ENCODE results near the gene EPHB6. TPM values are rescaled to one million over a fixed set of nuclear protein-coding genes. Genes with fewer than 3 reads are reported as not detected.

Gene EPHB6
- total RNA-seq = 10 to 100 TPM; 37.1 to 84.0 TPM

- intact Hi-C loops (cut with DNase I) = no loop called here
Measured at GRCh38 chr7:142854372-142855113, at the start of gene EPHB6. EPHB6 (plus strand) TSS chr7:142855076; CDS start chr7:142863228, 8,152 bp downstream.

GRCh38 chr7:142805350-142806021 is 49.4 kb upstream of the EPHB6 start:
- no peak for DNase-seq
- TF ChIP-seq CTCF (IDR thresholded peaks at IDR 0.05) (no peak), POLR2A (IDR thresholded peaks at IDR 0.05) (no peak)
- no peak overlapping the region for H3K27ac ChIP-seq

More at GRCh38 chr7:142854372-142855113, at the start of gene EPHB6:
- H3K27me3 ChIP-seq = no peaks in the 10 kb centered on the region
- peak within 1 kb of the TSS; percentile 39 to 57 for H3K4me3 ChIP-seq
- H3K9me3 ChIP-seq = no peaks in the 10 kb centered on the region
- peak; percentile 82 for ATAC-seq
- 0% methylated on average over 29 to 48 of the region's 70 CpGs for WGBS, 2 donors
- peaks cover 31% of the 10 kb centered on the region for H3K4me1 ChIP-seq
- peak within 1 kb of the TSS; percentile 41 to 85 (median 72) for H3K27ac ChIP-seq
- no peaks in the 10 kb centered on the region for H3K36me3 ChIP-seq (replicated peaks in 1 of 2; ENCODE audit: insufficient read depth in 1 of 2, low read depth in 2 of 2)
- TF ChIP-seq CTCF (IDR thresholded peaks at IDR 0.05) (peak in 1 of 7 experiments; percentile 7), POLR2A (IDR thresholded peaks at IDR 0.05) (peak; percentile 19 to 50 (median 42))
- DNase-seq = peak; percentile 84 to 91 (median 87)

GRCh38 chr7:142806022-142806356 is 48.9 kb upstream of the EPHB6 start:
- H3K4me3 ChIP-seq = no peak overlapping the region
- no peak overlapping the region for H3K27ac ChIP-seq
- H3K4me1 ChIP-seq = no peaks in the 10 kb centered on the region
- H3K27me3 ChIP-seq = no peaks in the 10 kb centered on the region
- TF ChIP-seq CTCF (IDR thresholded peaks at IDR 0.05) (no peak), POLR2A (IDR thresholded peaks at IDR 0.05) (no peak)
- 52 to 63% methylated on average over 2 of the region's 2 CpGs for WGBS, 2 donors
- no peaks in the 10 kb centered on the region for H3K9me3 ChIP-seq
- no peaks in the 10 kb centered on the region for H3K36me3 ChIP-seq (replicated peaks in 1 of 2; ENCODE audit: insufficient read depth in 1 of 2, low read depth in 2 of 2)
- ATAC-seq (no peak), DNase-seq (no peak)
- intact Hi-C loops (cut with DNase I) = no loop called here

More at GRCh38 chr7:142805350-142806021, 49.4 kb upstream of the EPHB6 start:
- Histone ChIP-seq H3K4me1 (no peaks in the 10 kb centered on the region), H3K9me3 (no peaks in the 10 kb centered on the region), H3K27me3 (no peaks in the 10 kb centered on the region), H3K36me3 (replicated peaks in 1 of 2; ENCODE audit: insufficient read depth in 1 of 2, low read depth in 2 of 2) (no peaks in the 10 kb centered on the region), H3K4me3 (no peak overlapping the region)
- 81 to 94% methylated on average over 3 of the region's 3 CpGs for WGBS, 2 donors
- ATAC-seq = no peak
- intact Hi-C loops (cut with DNase I) = no loop called here

- ATAC-seq (no peak), DNase-seq (no peak)
- H3K4me1 ChIP-seq = no peaks in the 10 kb centered on the region
- no peaks in the 10 kb centered on the region for H3K27me3 ChIP-seq
- H3K36me3 ChIP-seq (replicated peaks in 1 of 2; ENCODE audit: insufficient read depth in 1 of 2, low read depth in 2 of 2) = no peaks in the 10 kb centered on the region
- WGBS, 2 donors = 69 to 95% methylated on average over 1 of the region's 1 CpG
- H3K4me3 ChIP-seq = no peak overlapping the region
- TF ChIP-seq POLR2A (IDR thresholded peaks at IDR 0.05) (no peak), CTCF (IDR thresholded peaks at IDR 0.05) (no peak)
- H3K27ac ChIP-seq = no peak overlapping the region
- intact Hi-C loops (cut with DNase I) = no loop called here
- H3K9me3 ChIP-seq = no peaks in the 10 kb centered on the region
Measured at GRCh38 chr7:142806957-142807356, 47.9 kb upstream of the EPHB6 start.
